Urinary bladder (tissue), 4 donors: ENCODE data around the gene USP2. TPM values are rescaled to one million over a fixed set of nuclear protein-coding genes. Genes with fewer than 3 reads are reported as not detected.

Experiments
- DNase-seq: peaks from one replicate; pipeline ENCODE4 v3.0.0-alpha.2; 2015; ENCODE audit errors: extremely low spot score
- H3K27ac ChIP-seq: one replicate; pipeline ENCODE4 v1.5.1; 2013; ENCODE audit warnings: low read depth, mild to moderate bottlenecking, moderate library complexity
- H3K36me3 ChIP-seq: one replicate; pipeline ENCODE4 v1.6.1; 2013; ENCODE audit warnings: mild to moderate bottlenecking, moderate library complexity; ENCODE audit not compliant: insufficient read depth
- H3K4me1 ChIP-seq: one replicate; pipeline ENCODE4 v1.6.1; 2013; ENCODE audit warnings: mild to moderate bottlenecking, moderate library complexity; ENCODE audit not compliant: insufficient read depth
- H3K4me3 ChIP-seq: one replicate; pipeline ENCODE4 v1.5.1; 2013; ENCODE audit warnings: low read depth, low read length
- WGBS: extraction: QIAGEN DNeasy Blood & Tissue Kit; methylation state at CpG from one replicate; pipeline ENCODE4 v1.1.7; 2013; 5-methylcytosine and 5-hydroxymethylcytosine counted together
- polyA plus RNA-seq: library from polyadenylated mRNA; stranded (reverse); fragments of 200-250 nt; gene quantifications from one replicate; pipeline ENCODE4 v1.2.3, GENCODE V29; 2013
- small RNA-seq: library from RNA; depleted of rRNA; stranded (forward); fragments of <200 nt; gene quantifications from one replicate; pipeline ENCODE3, GENCODE V24; 2014
- total RNA-seq: library from RNA; depleted of rRNA; stranded (reverse); fragments of >200 nt; gene quantifications from one replicate; pipeline ENCODE4 v1.2.3, GENCODE V29; 2014
- donor health status: healthy with polysubstance abuse.
- donor health status: healthy.

Gene USP2
- total and polyA plus RNA-seq, 2 donors, result 1.1 to 4.8 TPM

- WGBS, result 44% methylated on average over 1 of the region's 1 CpG
- Histone ChIP-seq H3K4me1 (no peaks in the 10 kb centered on the region), H3K4me3 (no peak overlapping the region), H3K27ac (no peak overlapping the region), H3K36me3 (no peaks in the 10 kb centered on the region)
- DNase-seq, result no peak
Measured at GRCh38 chr11:119307219-119307618, 74.3 kb downstream of the USP2 start.

- H3K27ac ChIP-seq, result no peak overlapping the region
- DNase-seq, result no peak
- no peaks in the 10 kb centered on the region for H3K4me1 ChIP-seq
- WGBS, result 58% methylated on average over 5 of the region's 5 CpGs
- no peak overlapping the region for H3K4me3 ChIP-seq
- H3K36me3 ChIP-seq, result no peaks in the 10 kb centered on the region
Measured at GRCh38 chr11:119306373-119306890, 75.1 kb downstream of the USP2 start.

GRCh38 chr11:119305556-119306372 is 75.7 kb downstream of the USP2 start:
- H3K4me3 ChIP-seq, result no peak overlapping the region
- no peaks in the 10 kb centered on the region for H3K4me1 ChIP-seq
- WGBS, result 69% methylated on average over 7 of the region's 7 CpGs
- DNase-seq, result no peak
- no peak overlapping the region for H3K27ac ChIP-seq
- no peaks in the 10 kb centered on the region for H3K36me3 ChIP-seq

Small RNAs within 50 kb of the gene (small RNA-seq; reads per million reads assigned to genes)
- gene AP003396.4 (not detected), gene RF01225 (not detected)

Other genes with a start within 250 kb of the USP2 start
- gene ABCG4, start 232.6 kb downstream of the USP2 start, total RNA-seq, result 0.95 TPM
- 0.18 TPM for gene ABCG4, start 232.6 kb downstream of the USP2 start, polyA plus RNA-seq
- 11.7 TPM for gene NLRX1, start 213.0 kb downstream of the USP2 start, total RNA-seq
- 24.3 TPM for gene NLRX1, start 213.0 kb downstream of the USP2 start, polyA plus RNA-seq
- gene NHERF4, start 196.2 kb downstream of the USP2 start, total RNA-seq, result 0.74 TPM
- gene NHERF4, start 196.2 kb downstream of the USP2 start, polyA plus RNA-seq, result 0.28 TPM
- 15.5 TPM for gene CBL, start 175.4 kb downstream of the USP2 start, total RNA-seq
- 8.0 TPM for gene CBL, start 175.4 kb downstream of the USP2 start, polyA plus RNA-seq
- 154 TPM for gene MCAM, start 64.6 kb downstream of the USP2 start, total RNA-seq
- 451 TPM for gene MCAM, start 64.6 kb downstream of the USP2 start, polyA plus RNA-seq
- gene RNF26, start 47.2 kb downstream of the USP2 start, total RNA-seq, result 4.7 TPM
- 33.3 TPM for gene RNF26, start 47.2 kb downstream of the USP2 start, polyA plus RNA-seq
- gene C1QTNF5, start 40.8 kb downstream of the USP2 start, total RNA-seq, result 17.4 TPM
- gene C1QTNF5, start 40.8 kb downstream of the USP2 start, polyA plus RNA-seq, result 46.7 TPM
- not detected for gene MFRP, start 35.0 kb downstream of the USP2 start, total RNA-seq
- 0.03 TPM for gene MFRP, start 35.0 kb downstream of the USP2 start, polyA plus RNA-seq
- 39.2 TPM for gene THY1, start 41.5 kb upstream of the USP2 start, total RNA-seq
- gene THY1, start 41.5 kb upstream of the USP2 start, polyA plus RNA-seq, result 148 TPM